ENCODE measurements around the gene PDZD4.

GRCh38 chrX:153832728-153833127 is 2.4 kb upstream of the PDZD4 start:
- no peak for TF ChIP-seq CTCF (IDR thresholded peaks at IDR 0.05)
- TF ChIP-seq POLR2A (IDR thresholded peaks at IDR 0.05), result no peak

All from thyroid gland (tissue), 4 donors.